GM12801 (cell line): ENCODE results near the gene AGBL5.

Source experiments
- CTCF ChIP-seq: IDR thresholded peaks from one replicate; pipeline ENCODE4 v1.5.1; 2011; ENCODE audit warnings: control low read depth; ENCODE audit not compliant: insufficient read length; ENCODE audit errors: extremely low read depth

AGBL5 gene

DNA sequence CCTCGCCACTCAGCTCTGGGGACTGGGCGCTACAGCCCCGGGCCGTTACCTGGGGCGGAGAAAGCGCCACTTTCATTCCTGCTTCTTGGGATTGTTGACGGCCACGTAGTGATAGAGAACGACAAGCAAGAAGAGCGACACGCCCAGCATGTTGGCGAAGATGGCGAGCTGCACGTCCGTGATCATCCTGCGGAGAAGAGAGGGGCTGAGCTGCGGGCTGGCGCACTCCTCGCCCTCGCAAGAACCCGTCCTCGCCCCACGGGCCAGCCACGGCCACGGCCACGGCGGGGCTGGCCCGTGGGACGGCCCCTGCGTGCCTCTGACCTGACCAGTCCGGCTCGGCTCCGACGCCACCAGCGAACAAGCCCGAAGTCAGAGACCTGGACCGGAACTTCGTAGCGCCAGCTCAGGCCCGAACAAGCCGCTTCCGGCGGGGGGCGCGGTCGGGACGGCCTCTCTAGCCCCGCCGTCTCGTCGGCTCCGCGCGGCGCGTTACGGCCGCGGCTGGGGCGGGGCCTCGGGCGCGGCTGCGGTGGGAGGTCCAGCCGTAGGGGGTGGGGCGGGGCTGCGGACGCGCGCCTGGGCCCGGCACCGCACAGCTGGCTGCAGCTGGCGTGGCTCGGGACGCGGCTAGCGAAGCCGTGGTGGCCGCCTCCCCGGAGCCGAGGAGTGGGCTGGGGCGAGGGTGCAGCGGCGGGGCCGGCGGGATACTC is 20.0 kb downstream of the AGBL5 start, which contains the start of gene OST4:
OST4 (minus strand) TSS at position 378 of the 713 bp plus-strand sequence.
- TF ChIP-seq CTCF: no peak

DNA sequence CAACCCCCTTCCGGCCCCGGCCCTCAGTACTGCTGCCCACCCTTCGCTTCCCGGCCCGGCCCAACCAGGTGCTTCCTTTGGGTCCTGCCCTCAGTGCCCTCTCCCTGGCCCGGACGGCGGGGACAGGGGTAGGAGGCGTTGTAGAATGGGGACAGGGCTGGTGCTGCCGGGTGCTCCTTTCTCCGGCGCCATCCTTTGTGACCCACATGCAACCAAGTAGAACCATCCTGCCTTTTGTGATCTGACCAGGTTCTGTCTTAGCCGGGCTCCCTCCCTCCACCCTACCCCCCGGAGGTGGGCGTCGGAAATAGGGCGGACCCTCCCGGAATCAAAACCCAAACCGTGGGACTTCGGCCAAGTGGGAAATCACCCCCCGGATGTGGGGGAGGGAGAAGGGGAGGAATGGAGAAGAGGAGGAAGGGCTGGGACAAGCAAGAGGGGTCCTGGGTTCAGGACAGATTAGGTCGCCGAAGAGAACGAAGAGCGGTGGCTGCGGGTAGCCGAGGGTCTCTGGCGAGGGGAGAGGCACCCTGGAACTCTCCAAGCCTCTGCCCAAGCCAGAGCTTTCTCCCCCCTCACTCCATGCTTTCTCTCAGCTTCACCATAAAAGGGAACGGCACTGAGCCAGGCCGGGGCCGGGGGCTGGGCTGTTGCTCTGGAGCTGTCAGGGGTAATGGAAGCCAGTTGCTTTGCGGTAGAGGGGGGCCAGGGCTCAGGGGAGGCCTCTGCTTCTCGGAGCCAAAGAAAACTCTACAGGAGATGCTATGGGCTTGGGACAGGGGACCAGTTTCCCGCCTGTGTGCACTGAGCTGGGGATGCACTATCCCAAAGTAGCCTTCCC is 20.7 kb downstream of the AGBL5 start:
- no peak for TF ChIP-seq CTCF

DNA sequence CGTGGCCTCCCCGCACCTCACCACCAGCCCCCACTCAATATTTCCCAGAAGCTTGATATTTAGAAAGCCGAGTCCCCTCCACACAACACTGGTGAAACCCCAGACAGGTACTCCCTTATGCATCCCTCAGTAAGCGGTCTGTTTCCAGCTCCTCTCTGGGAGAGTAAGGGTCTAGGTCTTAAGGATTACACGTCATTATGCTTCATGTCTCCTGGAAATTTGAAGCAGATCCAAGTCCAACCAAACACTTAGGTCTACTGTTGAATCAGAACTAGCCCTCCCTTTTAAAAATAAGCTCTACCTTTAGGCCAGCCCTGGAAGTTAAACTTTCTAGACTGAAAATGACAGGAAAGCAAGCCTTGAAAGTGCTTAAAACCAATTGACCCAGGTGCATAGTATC is 21.5 kb downstream of the AGBL5 start:
- TF ChIP-seq CTCF: no peak

DNA sequence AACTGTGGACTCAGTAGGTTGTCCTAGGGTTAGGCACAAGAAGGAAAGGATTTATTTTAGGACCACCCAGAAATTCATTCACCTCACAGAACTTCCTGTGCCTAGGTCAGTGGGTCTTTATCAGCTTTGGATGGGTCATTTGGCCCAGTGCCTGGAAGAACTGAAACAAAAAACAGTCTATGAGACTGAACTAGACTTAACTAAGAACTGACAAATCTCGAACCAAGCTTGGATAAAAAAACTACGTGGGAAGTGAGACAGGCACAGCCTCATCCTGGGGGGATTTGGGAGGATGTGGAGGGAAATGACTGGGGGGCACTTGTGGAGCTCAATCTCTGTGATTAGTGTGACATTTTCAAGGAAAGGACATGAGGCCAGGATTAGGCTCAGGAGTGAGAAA is 22.3 kb downstream of the AGBL5 start:
- TF ChIP-seq CTCF: no peak

GRCh38 chr2:27074738-27075565 is 23.5 kb downstream of the AGBL5 start:
- TF ChIP-seq CTCF: no peak

DNA sequence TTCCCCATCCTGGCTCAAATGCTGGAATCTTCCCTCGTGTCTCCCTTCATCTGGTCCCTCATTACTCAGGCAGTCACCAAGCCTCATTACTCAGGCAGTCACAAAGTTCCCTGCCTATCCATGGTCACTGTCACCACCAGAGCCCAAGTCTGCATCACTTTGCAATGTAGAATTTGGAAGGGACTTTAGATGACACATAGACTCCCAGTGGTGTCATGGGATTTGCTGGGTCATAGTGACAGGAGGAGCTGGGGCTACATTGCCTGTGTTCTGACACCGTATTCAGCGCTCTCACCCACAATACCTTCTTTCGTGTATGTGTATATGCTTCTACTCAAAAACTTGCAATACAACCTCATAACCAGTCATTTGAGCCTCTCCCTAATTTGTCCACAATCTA is 24.9 kb downstream of the AGBL5 start:
- TF ChIP-seq CTCF: no peak

GRCh38 chr2:27077231-27077630 is 25.8 kb downstream of the AGBL5 start:
- no peak for TF ChIP-seq CTCF
